COR-L47 (cell line): ENCODE measurements around the gene COL6A3.
"Not testable (repeated sequence)": the region's sequence is repeated elsewhere in the genome, so short reads cannot be mapped to it uniquely, and the experiment has no call there.

ENCODE experiments used
- DNase-seq: peaks from one replicate; lab custom pipeline; 2025; lab: John Stamatoyannopoulos, UW

Gene COL6A3

DNA sequence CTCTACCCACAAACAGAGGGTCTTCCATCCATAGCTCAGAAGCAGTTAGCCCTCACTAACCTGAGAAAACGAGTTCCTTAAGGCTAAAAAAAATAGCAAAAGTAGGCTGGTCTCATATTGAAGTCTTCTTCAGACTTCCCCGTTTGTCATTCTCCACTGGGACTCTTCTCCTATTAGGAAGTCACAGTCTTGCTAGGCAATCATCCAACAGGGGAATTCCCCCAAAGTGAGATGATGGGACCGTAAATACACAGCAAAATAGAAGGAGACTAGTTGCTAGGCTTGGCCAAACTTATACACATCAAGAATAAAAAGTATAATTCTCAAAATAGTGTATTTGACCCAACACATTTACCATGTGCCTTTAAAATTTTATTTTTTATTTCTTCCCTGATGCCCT, 34.3 kb downstream of the COL6A3 start:
- no peak for DNase-seq

DNA sequence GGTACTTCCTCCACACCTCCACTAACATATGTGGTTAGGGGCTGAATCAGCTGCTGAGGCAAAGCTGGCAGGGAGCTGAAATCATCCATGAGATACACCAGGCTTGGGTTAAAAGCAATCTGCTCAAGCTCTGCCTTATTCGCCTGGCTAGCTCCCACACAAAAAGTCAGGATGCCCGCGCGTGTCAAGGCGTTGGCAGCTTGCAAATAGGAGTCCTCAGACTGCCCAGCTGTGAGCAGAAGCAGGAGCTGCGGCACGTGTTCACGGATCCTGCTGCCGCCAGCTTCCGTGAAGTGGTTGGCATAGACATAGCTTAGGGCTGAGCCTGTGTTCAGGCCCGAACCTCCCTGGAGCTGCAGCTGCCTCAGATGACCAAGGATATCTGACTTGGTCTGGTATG, 35.3 kb downstream of the COL6A3 start:
- no peak for DNase-seq

DNA sequence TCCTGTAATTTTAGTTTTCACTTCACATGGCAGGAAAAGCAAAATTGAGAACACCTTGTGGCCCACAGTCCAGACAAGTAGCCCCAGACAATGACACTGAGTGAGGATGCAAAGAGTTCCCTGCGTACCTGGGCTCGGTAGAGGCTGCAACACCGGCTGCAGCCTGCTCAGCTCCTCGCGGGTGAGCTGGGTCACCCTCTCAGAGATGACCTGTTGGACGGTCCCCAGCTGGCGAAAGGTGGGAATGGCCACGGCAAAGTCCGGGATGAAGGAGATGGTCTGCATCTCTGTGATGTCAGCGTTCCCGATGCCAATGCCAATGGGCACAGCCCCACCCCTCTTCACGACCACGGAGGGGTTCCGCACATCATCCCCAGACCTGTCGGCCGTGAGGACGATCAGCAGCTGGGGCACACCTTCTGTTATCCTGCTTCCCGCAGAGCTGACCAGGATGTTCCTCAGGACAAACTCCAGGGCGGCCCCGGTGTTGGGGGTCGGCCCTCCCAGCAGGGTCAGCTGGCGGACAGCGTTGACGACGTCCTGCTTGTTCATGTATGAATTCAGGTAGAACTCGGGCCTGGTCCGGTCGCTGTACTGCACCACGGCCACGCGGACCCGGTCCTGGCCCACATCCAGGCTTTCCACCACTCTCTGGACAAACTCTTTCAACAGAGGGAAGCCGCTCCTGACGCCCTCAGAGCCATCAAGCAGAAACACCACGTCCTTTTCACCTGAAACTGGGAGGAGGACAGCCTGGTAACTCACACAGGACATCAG, 39.5 kb downstream of the COL6A3 start:
- DNase-seq, result no peak

DNA sequence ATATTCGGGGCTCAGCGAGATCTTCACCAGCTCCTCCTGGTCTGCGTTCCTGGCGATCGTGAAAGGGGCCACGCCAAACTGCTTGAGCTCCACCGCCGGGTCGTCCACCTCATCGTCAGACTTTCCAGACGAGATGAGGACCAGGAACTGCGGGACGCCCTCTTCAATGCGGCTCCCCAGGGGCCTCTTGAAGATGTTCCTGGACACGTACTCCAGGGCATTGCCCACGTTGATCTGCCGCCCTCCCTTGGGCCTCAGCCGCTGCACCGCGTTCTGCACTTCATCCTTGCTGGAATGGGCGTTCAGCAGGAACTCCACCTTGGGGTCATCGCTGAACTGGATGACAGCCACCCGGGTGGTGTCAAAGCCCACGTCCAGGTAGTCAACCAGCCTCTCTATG, 42.1 kb downstream of the COL6A3 start:
- DNase-seq, result no peak

GRCh38 chr2:237365671-237366070, 48.3 kb downstream of the COL6A3 start:
- DNase-seq, result no peak

DNA sequence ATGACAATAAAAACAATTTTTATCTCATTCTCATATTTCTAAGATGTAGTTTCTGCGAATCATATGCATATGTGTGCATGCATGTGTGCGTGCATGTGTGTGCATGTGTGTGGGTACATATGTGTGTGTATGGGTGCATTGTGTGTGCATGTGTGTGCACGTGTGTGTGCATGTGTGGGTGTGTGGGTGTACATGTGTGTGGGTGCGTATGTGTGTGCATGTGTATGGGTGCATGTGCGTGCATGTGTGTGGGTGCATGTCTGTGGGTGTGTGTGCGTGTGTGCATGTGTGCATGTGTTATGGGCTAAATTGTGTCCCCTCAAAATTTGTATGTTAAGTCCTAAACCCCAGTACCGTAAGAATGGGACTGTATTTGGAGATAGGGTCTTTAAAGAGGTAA, 49.3 kb downstream of the COL6A3 start:
- no peak for DNase-seq

GRCh38 chr2:237361194-237362004, 52.6 kb downstream of the COL6A3 start:
- no peak for DNase-seq

DNA sequence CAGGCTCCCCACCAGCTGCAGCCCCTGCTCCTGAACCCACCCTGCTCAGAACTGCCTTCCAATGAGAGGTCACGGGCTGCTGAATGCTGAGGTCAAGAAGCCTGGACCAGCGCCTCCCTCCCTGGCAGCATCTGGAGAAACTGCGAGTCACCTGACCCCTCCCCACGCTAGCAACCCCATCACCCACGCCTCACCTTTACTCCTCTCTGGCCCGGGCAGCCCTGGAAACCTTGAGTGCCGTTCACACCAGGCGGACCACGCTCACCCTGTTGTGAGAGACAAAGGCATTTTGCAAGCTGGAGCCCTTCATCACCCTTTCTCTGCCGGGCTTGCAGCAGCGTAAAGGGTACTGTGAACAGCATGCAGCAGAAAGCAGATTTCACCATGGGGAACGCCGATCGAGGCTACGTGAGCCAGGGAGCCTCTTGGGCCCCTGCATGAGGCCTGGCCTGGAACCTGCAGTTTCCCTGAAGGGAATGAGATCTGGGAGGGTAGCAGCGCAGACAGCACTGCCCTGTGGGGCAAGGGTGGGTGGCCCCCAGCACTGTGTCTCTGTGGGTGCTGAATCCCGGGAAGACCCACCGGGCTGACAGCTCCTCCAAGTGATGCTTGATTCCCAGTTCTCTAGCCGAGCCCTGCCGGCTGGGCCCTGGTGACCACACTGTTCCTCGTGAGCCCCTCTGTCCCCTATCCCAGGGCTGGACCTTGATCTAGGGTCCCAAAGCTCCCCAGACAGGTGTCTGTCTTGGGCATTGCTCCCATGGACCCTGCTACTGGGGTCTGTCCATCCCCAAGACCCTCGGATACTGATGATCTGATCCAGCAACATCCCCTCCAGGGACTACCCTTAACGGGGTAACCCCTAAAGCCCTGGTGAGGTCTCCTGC, 53.8 kb downstream of the COL6A3 start:
- DNase-seq, result no peak

GRCh38 chr2:237359518-237359840, 54.5 kb downstream of the COL6A3 start:
- DNase-seq, result no peak

DNA sequence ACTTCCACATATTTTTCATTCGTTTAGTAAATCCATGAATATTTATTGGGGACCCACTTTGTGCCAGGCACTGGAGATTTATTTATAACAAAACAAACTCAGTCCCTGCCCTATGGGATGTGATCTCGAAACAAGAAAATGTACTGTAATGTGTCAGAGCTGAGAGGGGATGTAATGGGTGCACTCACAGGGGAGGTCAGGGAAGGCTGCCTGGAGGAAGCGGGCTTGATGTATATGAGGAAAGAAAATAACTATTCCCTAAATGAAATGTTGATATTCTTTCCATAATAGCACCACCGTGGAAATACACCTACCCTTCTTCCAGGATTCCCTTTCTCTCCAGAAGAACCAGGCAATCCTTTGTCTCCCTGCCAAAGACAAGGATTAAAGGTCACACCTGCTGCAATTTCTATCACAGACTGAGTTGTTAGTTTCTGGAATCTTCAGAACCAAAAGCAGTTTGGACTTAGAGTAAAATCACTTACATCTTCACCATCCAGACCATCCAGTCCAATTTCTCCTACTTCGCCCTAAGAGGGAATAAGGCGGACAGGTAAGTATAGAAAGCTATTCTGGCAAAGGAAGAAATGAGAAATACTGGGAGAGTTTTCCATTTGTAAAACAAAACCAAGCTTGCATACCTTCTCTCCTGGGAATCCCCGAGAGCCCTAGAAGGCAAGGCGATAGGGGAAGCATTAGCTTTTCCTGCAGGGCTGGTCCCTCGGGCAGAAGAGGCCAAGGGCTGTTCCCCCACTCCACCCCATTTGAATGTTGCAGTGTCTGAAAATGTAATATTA, 55.0 kb downstream of the COL6A3 start:
- no peak for DNase-seq

DNA sequence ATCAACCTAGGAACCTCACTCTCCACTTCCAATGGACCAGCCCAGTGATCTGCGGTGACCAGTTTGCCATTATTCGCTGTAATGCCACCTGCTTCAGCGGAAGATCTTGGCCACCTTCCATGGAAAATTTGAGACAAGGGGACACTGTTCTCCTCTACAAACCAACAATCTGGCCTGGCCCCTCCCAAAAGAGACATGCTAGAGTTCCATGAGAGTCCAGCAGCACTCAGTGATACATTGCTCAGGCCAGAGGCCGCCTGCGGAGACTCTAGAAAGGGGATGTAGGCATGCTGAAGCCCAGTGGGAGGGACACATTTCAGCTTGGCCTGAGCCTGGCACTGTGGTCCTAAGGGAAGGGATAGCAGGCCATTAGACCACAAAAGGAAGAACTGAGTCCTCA, 58.3 kb downstream of the COL6A3 start:
- DNase-seq, result no peak

DNA sequence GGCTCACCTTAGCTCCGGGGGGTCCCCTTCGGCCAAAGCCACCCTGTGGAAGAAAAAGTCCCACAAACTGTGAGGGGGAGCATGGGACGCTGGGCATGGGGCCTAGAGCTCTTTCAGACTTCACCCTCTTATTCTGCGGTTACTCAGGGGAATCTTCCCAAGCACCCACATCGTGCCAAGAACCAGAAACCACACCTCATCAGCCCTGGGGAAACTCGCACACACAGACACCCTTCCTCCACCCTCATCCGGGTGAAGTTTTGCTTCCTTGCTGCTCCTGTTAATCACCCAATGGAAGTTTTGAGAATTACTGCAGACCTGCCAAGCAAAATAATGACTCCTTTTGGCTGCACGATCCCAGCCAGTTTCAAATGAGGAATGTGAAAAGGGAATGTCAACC, 59.1 kb downstream of the COL6A3 start:
- no peak for DNase-seq

- not testable (repeated sequence) for DNase-seq
Observed at GRCh38 chr2:237354172-237354571, 59.8 kb downstream of the COL6A3 start.

- DNase-seq, result no peak
Observed at GRCh38 chr2:237353215-237353614, 60.7 kb downstream of the COL6A3 start.

DNA sequence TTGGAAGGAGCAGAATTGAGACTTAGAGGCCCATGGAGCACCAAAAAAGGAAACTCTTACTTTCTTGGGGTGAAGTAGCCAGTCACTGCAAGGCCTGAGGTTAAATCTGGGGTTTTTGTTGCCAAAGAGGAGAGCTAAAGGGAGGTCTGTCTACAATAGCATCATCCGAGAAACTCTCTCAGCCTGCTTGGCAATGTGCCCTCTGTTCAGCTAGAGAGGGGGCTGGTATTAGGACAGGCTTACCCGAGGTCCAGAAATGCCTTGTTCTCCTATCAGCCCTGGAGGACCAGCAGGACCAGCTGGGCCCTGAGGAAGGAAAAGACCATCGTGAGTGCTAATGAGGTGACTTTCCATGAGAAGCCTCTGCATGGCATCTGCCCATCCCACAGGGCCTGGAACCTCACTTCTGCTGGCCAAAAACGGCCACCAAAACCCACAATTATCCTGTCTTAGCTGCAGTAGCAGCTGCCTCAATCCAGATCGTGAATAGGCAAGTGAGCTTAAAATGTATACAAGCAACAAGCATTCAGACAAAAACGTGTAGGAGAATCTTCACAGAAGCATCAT, 61.6 kb downstream of the COL6A3 start:
- DNase-seq, result no peak

DNA sequence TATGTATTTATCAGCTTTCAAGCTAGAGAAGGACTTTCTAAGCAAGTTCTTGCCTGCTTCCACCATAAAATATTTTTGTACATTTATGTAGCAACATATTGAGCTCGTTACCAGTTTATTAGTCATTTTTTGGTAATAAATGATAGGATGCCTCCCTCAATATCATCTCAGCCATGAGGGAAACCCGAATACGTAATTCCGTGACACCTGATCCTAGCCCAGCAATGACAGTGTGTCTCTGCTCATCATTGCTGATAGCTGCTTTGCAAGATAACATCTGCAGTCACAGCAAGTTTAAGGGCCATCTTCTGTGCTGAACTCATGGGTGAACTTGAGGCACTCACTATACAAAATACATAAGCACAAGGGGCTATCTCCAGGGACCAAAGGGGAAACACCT, 62.2 kb downstream of the COL6A3 start:
- no peak for DNase-seq

- DNase-seq, result no peak
Observed at GRCh38 chr2:237351046-237351445, 62.9 kb downstream of the COL6A3 start.

DNA sequence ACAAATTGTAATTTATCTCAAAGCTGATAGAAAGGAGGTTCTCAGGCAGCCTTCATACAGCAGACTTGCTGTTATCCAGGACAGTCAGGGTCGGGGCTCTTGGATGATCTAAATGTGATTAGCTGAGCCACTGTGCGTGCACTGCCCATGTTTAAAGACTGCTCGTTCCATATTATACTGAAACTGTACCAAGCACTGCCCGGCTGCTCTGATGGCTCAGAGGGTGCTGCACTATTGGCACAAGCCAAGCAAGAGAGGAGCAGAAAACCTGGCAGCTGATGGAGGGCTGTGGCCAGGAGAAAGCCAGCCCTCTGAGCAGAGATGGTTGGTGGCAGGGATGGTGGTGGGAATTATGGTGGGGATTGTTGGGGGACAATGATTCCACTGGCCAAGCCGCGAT, 63.4 kb downstream of the COL6A3 start:
- DNase-seq, result no peak

DNA sequence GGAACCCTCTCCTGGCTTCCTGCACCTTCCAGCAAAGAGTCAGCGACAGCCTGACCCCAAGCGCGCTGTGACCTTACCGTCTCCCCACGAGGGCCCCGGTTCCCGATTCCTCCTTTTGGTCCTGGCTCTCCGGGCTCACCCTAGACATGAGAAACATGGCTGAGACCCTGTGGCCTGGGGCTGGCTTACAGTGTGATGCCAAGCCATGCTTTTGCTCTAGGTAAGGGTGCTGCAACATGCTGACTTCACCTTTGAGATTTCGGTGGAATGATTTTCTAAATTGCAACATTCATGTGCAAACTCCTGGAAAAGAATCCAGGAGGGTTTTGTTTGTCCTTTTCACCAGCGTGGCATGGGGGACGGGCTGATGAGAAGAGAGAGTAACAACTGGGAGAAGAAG, 63.9 kb downstream of the COL6A3 start:
- DNase-seq, result no peak

GRCh38 chr2:237348281-237348865, 65.6 kb downstream of the COL6A3 start:
- DNase-seq, result no peak
